Measurements from ENCODE around the gene SPAG6. TPM values are rescaled to one million over a fixed set of nuclear protein-coding genes. Genes with fewer than 3 reads are reported as not detected.

Gene SPAG6
- total RNA-seq, 1 donor from 2014 or later: 8.9 TPM

- H3K27me3 Mint-ChIP-seq: no peaks in the 10 kb centered on the region
These were observed 101.8 kb downstream of the SPAG6 start for GRCh38 chr10:22447068-22447467.

DNA sequence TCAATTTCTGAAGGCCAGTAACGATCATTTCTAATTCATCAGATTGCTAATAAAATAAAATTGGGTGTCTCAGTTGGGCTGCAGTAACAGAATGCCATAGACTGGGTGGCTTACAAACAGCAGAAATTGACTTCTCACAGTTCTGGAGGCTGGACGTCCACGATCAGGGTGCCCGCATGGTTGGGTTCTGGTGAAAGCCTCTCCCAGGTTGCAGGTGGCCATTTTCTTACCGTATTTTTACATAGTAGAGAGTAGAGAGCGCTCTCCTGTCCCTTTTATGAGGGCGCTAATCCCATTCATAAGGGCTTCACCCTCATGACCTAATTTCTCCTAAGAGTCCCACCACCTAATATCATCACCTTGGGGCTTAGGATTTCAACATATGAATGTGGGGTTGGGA lies 106.0 kb downstream of the SPAG6 start:
- no peak for DNase-seq (ENCODE audit: low spot score, unreplicated experiment)
- TF ChIP-seq CTCF (IDR thresholded peaks at IDR 0.05; ENCODE audit: unreplicated experiment): no peak
- Mint-ChIP-seq H3K36me3 (ENCODE audit: insufficient read depth) (peaks cover 2% of the 10 kb centered on the region), H3K4me3 (ENCODE audit: low read depth) (no peak overlapping the region), H3K9me3 (ENCODE audit: low read depth) (peaks cover 12% of the 10 kb centered on the region), H3K27ac (no peak overlapping the region), H3K27me3 (no peaks in the 10 kb centered on the region), H3K4me1 (ENCODE audit: low read depth) (peaks cover 6% of the 10 kb centered on the region)

More at GRCh38 chr10:22447068-22447467, 101.8 kb downstream of the SPAG6 start:
- H3K4me1 Mint-ChIP-seq (ENCODE audit: low read depth): peaks cover 20% of the 10 kb centered on the region
- H3K36me3 Mint-ChIP-seq (ENCODE audit: insufficient read depth): peaks cover 2% of the 10 kb centered on the region
- DNase-seq (ENCODE audit: low spot score, unreplicated experiment): no peak
- no peak overlapping the region for H3K27ac Mint-ChIP-seq
- no peak for TF ChIP-seq CTCF (IDR thresholded peaks at IDR 0.05; ENCODE audit: unreplicated experiment)
- H3K9me3 Mint-ChIP-seq (ENCODE audit: low read depth): peaks cover 12% of the 10 kb centered on the region
- no peak overlapping the region for H3K4me3 Mint-ChIP-seq (ENCODE audit: low read depth)

- no peak for DNase-seq (ENCODE audit: low spot score, unreplicated experiment)
- H3K36me3 Mint-ChIP-seq (ENCODE audit: insufficient read depth): peaks cover 2% of the 10 kb centered on the region
- no peak for TF ChIP-seq CTCF (IDR thresholded peaks at IDR 0.05; ENCODE audit: unreplicated experiment)
- no peak overlapping the region for H3K4me3 Mint-ChIP-seq (ENCODE audit: low read depth)
- no peaks in the 10 kb centered on the region for H3K27me3 Mint-ChIP-seq
- no peaks in the 10 kb centered on the region for H3K4me1 Mint-ChIP-seq (ENCODE audit: low read depth)
- H3K9me3 Mint-ChIP-seq (ENCODE audit: low read depth): peaks cover 12% of the 10 kb centered on the region
- H3K27ac Mint-ChIP-seq: no peak overlapping the region
These were observed 108.0 kb downstream of the SPAG6 start for GRCh38 chr10:22453320-22453719.

GRCh38 chr10:22453948-22454591 lies 108.8 kb downstream of the SPAG6 start:
- Mint-ChIP-seq H3K27me3 (no peaks in the 10 kb centered on the region), H3K9me3 (ENCODE audit: low read depth) (peaks cover 12% of the 10 kb centered on the region), H3K27ac (peak overlapping the region; percentile 23), H3K36me3 (ENCODE audit: insufficient read depth) (peaks cover 2% of the 10 kb centered on the region), H3K4me1 (ENCODE audit: low read depth) (no peaks in the 10 kb centered on the region), H3K4me3 (ENCODE audit: low read depth) (no peak overlapping the region)
- no peak for TF ChIP-seq CTCF (IDR thresholded peaks at IDR 0.05; ENCODE audit: unreplicated experiment)
- DNase-seq (ENCODE audit: low spot score, unreplicated experiment): no peak

DNA sequence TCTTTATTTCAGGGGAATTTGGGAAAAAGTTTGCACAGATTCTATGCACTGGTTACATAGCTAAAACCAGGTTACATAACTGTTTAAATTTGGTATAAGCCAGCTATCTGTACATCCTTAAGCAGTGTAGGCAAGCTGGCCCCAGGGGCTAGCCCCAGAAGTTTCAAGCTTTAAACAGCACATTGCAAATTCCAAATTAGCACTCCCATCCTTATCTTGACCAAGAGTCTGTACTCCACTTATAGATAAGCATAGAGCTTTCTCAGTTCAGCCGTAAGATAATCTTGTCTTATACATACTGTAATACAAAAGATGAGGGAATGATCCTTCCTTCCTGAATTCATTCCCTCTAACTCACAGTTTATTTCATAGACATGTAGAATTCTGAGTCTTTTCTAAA lies 109.3 kb downstream of the SPAG6 start:
- Mint-ChIP-seq H3K36me3 (ENCODE audit: insufficient read depth) (peaks cover 2% of the 10 kb centered on the region), H3K4me1 (ENCODE audit: low read depth) (no peaks in the 10 kb centered on the region), H3K4me3 (ENCODE audit: low read depth) (no peak overlapping the region), H3K27ac (no peak overlapping the region), H3K9me3 (ENCODE audit: low read depth) (peaks cover 12% of the 10 kb centered on the region), H3K27me3 (no peaks in the 10 kb centered on the region)
- TF ChIP-seq CTCF (IDR thresholded peaks at IDR 0.05; ENCODE audit: unreplicated experiment): no peak
- no peak for DNase-seq (ENCODE audit: low spot score, unreplicated experiment)

All from progenitor cell of endocrine pancreas (in vitro differentiated cells).